Esophagus muscularis mucosa (tissue), 3 donors: ENCODE results near the gene PLXNA1.

Experiments
- POLR2A ChIP-seq: fragments of 450-650 bp; IDR thresholded peaks from one replicate; pipeline ENCODE4 v1.6.1; 2017; ENCODE audit warnings: antibody characterized with exemption, moderate library complexity, mild to moderate bottlenecking, low read depth
- TF ChIP-seq, protein P1 (sequence below), 3 experiments: fragments of 200-600 bp in 2 of 3; fragments of 450-650 bp in 1 of 3; sonication (generic) in 2 of 3; IDR thresholded peaks; one replicate each; pipeline ENCODE4 v1.5.1; 2017 to 2019; ENCODE audit warnings: antibody characterized with exemption in 3 of 3, mild to moderate bottlenecking in 2 of 3, moderate library complexity in 1 of 3

- no peak for TF ChIP-seq POLR2A
- TF ChIP-seq, protein P1, sequence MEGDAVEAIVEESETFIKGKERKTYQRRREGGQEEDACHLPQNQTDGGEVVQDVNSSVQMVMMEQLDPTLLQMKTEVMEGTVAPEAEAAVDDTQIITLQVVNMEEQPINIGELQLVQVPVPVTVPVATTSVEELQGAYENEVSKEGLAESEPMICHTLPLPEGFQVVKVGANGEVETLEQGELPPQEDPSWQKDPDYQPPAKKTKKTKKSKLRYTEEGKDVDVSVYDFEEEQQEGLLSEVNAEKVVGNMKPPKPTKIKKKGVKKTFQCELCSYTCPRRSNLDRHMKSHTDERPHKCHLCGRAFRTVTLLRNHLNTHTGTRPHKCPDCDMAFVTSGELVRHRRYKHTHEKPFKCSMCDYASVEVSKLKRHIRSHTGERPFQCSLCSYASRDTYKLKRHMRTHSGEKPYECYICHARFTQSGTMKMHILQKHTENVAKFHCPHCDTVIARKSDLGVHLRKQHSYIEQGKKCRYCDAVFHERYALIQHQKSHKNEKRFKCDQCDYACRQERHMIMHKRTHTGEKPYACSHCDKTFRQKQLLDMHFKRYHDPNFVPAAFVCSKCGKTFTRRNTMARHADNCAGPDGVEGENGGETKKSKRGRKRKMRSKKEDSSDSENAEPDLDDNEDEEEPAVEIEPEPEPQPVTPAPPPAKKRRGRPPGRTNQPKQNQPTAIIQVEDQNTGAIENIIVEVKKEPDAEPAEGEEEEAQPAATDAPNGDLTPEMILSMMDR (IDR thresholded peaks at IDR 0.05), result no peak
Measured at GRCh38 chr3:126952983-126953660, 29.8 kb upstream of the PLXNA1 start.
